Stimulated activated CD8-positive, alpha-beta memory T cell treated with anti-CD3 and anti-CD28 coated beads, Interleukin-7, amount 100 ng/mL, for 1 hour (primary cell): Measurements from ENCODE around the gene KCNJ4.
"Not testable (repeated sequence)": the region's sequence is repeated elsewhere in the genome, so short reads cannot be mapped to it uniquely, and the experiment has no call there.

ENCODE experiments used
- DNase-seq, 2 donors: peaks; one replicate each; pipeline ENCODE4 v3.0.0-alpha.2; 2020; ENCODE audit warnings: low read depth in 2 of 2

The KCNJ4 gene

GRCh38 chr22:38470179-38470578 is 15.2 kb upstream of the KCNJ4 start:
- DNase-seq, result not testable (repeated sequence)

DNA sequence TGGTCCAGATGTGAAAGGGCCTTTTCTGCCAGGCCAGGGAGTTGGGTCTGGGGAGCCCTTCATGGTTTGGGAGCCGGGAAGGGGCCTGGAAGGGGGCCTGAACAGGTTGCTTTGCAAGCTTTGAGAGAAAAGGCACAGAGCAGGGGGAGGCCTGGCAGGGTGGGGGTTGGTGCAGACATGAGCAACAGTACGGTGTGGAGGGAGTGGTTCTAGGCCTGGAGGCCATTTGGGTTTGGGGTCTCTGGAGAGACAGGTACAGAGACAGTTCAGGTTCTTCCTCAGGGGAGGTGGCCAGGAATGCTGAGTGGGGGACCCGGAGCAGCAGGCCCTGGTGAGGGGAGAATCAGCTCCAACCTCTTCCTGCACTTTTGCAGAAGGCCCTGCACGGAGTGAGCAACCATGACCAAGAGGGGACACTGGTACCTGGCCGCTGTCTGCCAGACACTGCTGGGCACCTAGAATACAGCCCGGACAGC is 14.3 kb upstream of the KCNJ4 start:
- no peak for DNase-seq

- DNase-seq, result no peak
Measured at GRCh38 chr22:38468443-38469305, 13.7 kb upstream of the KCNJ4 start.

DNA sequence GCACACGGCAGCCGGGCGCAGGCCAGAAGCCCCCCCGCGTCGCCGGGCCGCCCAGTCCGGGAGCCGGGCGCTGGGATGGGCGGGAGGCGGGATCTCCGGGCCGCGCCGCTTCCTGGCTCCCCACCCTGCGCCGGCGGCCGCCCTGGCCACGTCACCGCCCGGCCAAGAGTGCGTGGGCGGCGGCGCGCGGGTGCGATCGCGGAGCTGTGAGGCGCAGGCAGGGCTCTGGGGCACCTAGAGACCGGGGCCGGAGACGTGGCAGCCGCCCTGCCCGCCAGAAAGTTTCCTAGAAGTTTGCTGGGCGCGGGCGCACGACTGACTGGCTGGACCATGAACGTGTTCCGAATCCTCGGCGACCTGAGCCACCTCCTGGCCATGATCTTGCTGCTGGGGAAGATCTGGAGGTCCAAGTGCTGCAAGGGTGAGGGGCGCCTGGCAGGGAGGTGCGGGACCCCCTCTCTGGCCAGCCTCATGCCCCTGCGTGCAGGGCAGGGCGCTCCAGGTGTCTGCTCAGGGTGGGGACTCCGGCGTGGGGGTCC is 13.0 kb upstream of the KCNJ4 start, which contains the start of gene KDELR3:
KDELR3 (plus strand) TSS at position 193 of the 539 bp plus-strand sequence; CDS start at position 331, 138 bp downstream.
- peak in 1 of 2 donors; percentile 13 for DNase-seq

DNA sequence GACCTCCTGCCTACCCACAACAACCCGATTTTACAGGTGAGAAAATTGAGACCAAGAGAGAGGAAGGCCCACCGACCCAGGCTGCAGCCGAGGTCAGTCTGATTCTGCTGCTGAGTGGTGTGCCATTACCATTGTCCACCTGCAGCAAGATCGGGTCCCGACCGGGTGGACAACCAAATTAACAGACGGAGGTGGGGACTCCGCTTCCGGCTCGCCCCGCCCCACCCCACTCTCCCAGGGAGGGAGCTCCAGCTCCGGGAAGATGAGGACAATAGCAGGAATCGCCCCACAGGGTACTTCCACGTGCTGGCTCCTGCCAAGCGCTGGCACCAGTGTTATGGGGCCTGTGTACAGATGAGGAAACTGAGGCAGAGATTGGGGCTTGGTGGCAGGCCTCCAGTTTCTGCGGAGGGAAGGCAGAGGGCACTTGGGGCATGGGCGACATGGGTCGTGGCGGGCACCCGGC is 12.5 kb upstream of the KCNJ4 start:
- no peak for DNase-seq

DNA sequence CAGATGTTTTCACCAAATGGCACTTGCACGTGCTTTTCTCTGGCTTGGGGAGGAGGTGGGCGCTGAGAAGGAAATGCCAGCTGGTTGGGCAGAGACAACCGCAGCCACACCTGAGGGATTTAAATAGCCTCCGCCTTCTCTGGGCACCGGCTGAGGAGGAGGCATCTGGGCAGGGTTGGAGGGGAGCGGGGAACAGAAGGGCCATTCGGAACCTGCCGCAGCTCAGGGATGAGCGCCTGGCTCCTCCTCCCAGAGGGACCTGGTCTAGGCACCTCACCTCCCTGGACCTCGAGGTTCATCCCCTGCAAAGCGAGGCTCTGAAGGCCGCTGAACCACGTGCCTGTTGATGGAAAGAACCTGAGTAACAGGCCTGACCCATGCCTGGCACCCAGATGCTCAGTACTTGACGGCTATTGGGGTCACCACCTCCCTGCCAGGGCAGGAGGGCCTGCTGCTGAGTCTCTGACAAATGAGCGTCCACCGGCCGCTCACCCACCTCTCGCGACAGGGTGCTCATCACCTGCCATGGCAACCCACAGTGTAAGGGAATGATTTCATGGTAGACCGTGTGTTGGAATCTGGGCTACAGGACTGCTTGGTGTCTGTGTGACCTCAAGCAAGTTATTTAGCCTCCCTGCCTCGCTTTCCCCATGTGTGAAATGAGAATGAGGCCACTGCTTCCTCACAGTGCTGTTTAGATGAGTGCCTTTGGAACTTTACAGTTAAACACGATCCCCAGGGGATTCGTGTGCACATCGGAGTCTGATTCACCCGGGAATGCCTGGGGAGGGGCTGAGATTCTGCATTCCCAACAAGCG is 10.9 kb upstream of the KCNJ4 start:
- no peak for DNase-seq

DNA sequence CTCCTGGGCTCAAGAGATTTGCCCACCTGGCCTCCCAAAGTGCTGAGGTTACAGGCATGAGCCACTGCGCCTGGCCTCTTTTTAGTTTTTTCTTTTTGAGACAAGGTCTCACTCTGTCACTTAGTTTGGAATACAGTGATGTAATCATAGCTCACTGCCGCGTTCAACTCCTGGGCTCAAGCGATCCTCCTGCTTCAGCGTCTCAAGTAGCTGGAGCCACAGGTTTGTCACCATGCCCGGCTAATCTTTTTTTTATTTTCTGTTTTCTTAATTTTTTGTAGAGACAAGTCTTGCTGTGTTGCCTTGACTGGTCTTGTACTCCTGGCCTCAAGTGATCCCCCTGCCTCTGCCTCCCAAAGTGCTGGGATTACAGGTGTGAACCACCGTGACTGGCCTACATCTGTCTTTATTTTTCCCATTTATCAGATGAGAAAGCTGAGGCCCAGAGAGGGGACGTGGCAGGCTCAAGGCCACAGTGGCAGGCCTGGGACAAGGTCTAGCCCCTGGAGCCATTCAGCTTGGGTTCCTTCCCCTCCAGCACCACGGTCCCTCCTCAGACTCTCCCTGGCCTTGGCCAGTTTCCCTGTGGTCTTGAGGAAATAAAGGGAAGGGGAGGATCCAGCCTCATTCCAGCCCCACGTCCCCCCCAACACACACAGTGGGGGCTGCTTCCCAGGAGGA is 10.1 kb upstream of the KCNJ4 start:
- no peak for DNase-seq

GRCh38 chr22:38462960-38463784 is 8.2 kb upstream of the KCNJ4 start:
- DNase-seq, result no peak

- peak in 1 of 2 donors; percentile 5 for DNase-seq
Measured at GRCh38 chr22:38461414-38462081, 6.5 kb upstream of the KCNJ4 start.

GRCh38 chr22:38461057-38461413 is 6.0 kb upstream of the KCNJ4 start:
- DNase-seq, result no peak

DNA sequence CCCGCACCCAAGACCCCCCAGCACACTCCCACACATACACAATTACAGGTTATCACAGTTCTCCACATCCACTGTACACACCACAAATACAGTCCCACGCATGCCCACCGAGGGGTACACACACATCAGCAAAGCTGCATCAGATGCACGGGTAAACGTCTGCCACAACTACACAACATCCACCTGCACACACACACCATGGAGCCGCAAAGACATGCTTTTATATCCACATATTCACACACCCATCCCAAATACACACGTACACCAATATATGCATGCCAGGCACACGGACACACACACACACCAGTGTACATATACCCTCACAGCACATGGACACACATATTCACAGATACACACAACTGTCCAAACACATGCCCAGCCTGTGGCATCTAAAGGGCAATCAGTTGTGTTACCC is 5.4 kb upstream of the KCNJ4 start:
- DNase-seq, result no peak

DNA sequence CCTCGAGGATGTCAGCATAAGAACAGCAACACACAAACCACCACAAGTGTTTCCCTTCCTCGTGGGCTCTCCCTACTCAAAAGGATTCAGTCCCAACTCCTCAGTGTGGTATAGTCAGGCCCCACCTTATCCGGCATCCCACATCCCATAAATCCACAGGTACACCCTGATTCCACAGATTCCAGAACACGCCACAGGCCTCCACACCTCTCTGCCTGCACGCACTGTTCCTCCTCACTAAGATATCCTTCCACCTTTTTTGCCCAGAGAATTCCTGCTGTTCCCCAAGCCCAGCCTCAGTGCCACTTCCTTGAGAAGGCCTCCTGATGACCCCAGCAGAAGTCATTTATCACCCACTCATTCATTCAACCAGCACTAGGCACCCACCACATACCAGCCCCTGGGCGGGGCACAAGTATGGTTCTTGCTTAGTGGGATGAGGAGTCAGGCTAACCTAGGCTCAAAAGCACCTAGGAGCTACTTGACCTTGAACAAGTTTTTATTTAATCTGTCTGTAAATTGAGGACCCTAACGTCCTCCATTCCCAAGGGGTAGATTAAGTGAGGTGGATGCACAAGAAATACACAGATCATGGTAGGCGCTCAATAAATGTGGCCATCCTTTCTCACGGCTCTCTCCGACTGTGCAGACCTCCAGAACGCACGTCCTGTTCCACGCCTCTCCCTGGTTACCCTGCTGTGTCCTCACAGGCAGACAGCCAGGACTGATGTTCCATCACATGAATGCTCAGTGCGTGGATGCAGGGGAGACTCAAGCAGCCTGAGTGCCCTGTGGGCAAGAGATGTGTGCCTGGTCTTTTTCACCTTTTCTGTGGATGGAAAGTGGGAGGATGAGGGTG is 2.1 kb upstream of the KCNJ4 start:
- DNase-seq, result no peak

DNA sequence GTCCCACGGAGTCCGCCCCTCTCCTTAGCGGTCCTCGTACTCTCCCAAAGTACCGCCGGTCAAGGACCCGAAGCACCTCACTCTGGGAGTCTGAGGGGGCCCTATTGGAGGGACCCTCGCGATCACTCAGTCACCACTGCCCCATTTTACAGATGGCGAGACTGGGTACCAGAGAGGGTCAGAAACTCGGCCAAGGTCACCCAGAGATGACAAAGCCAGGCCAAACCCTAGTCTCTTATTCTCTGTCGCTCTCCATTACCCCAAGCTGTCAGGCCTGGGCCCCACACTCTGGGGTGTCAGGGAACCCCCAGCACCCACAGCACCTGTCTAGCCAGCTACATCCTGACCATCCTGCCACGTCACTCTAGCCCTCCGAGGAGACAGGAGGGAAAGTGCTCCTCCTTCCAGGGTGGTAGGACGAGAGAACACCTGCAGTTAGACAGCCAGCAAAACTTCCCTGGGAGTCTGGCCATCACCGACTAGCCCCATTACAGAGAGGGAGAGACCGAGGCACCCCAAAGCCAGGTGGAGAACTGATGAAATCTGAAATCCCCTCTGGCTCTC is 1.4 kb upstream of the KCNJ4 start:
- no peak for DNase-seq

- DNase-seq, result no peak
Measured at GRCh38 chr22:38455530-38456271, 702 bp upstream of the KCNJ4 start.

DNA sequence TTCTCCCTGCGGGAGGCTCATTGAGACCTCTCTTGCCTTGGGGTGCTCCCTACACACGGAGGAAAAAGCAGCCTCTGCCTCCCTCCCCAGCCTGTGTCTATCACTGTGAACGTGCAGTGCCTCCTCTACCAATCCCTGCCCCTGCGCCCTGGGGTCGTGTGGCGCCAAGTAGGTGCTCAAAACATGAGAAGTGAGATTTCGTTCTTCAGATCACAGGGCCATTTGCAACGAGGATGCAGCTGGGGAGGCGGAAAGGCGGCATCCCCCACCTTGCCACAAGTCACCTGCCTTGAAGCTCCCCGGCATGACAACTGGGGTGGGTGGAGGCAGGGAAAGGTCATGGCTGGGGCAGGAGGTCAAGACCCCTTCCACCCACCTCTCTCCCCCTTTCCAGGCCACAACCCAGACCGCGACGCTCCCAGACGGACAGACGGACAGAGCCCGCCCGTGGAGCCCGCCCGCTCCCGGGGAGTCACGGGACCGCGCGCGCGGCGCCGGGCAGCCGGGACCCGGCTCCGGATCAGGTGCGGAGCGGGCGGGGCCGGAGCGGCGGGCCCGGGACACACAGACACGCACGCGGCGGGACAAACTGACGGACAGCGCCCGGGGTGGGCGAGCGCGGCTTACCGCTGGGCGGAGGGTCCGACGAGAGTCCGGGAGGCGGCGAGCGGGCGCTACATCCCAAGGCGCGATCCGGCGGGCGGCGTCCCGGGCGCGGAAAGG is 485 bp downstream of the KCNJ4 start:
- DNase-seq, result no peak

GRCh38 chr22:38453996-38454352 is 1.0 kb downstream of the KCNJ4 start:
- no peak for DNase-seq

GRCh38 chr22:38453066-38453672 is 1.8 kb downstream of the KCNJ4 start:
- DNase-seq, result no peak
